HCT116 (cell line): ENCODE measurements around the gene C3orf20. TPM values are rescaled to one million over a fixed set of nuclear protein-coding genes. Genes with fewer than 3 reads are reported as not detected.

Experiments used
- ATAC-seq: fragments of 200-7000 bp; cut with Tn5 transposase; 2 replicates; pipeline ENCODE4 v1.9.1; 2020; ENCODE audit warnings: mild to moderate bottlenecking, moderate library complexity
- BruUV-seq: library from RNA; stranded (reverse); fragments of 400-500 nt; replicated peaks from 2 replicates; lab custom pipeline; 2021; lab: Mats Ljungman, UMichigan
- CTCF ChIA-PET: fragments of 300-600 bp; sonication (Branson Sonifier 250); formaldehyde crosslinking; loops from one replicate; lab custom pipeline; 2021; ENCODE audit warnings: antibody characterized with exemption; lab: Charles Lee
- POLR2A ChIA-PET: fragments of 300-600, 350-600 bp; sonication (Branson Sonifier 250); formaldehyde crosslinking; loops from one replicate; lab custom pipeline; 2021; ENCODE audit warnings: antibody characterized with exemption; lab: Charles Lee
- RAD21 ChIA-PET, 2 experiments: fragments of 300-600 bp; sonication (Branson Sonifier 250); formaldehyde crosslinking; loops; one replicate each; lab custom pipeline; 2023; ENCODE audit warnings: low total read pairs in 2 of 2; ENCODE audit not compliant: uncharacterized antibody in 2 of 2, unreplicated experiment in 2 of 2, low non-redundant PET in 1 of 2; lab: Charles Lee
- DNase-seq: peaks from one replicate; pipeline ENCODE4 v3.0.0-alpha.2; 2010; ENCODE audit warnings: low read depth, low spot score
- H2AFZ ChIP-seq: fragments of 200-600 bp; shearing (Covaris generic), sonication (generic); 2 replicates; pipeline ENCODE4 v1.6.1; 2017; ENCODE audit warnings: low read depth, mixed run types, mixed read lengths, antibody characterized with exemption, low read length; ENCODE audit not compliant: poor library complexity, severe bottlenecking
- H3K27ac ChIP-seq: 2 replicates; pipeline ENCODE4 v1.5.1; 2012; ENCODE audit warnings: low read depth, low read length
- H3K27me3 ChIP-seq: fragments of 200-600 bp; sonication (generic); 2 replicates; pipeline ENCODE4 v1.6.1; 2016; ENCODE audit warnings: mixed run types, low read length, mixed read lengths; ENCODE audit not compliant: insufficient read depth
- H3K36me3 ChIP-seq, 2 experiments: fragments of 200-500 bp in 1 of 2; fragments of 200-600 bp in 1 of 2; sonication (Bioruptor generic) in 1 of 2; sonication (generic) in 1 of 2; 2 replicates each; pipeline versions ENCODE4 v1.5.1 to v1.6.1; 2014 to 2016; ENCODE audit warnings: low read length in 2 of 2, inconsistent platforms in 1 of 2, mixed read lengths in 1 of 2, mixed run types in 1 of 2; ENCODE audit not compliant: insufficient read depth in 2 of 2, control insufficient read depth in 1 of 2
- H3K4me1 ChIP-seq, 2 experiments: fragments of 200-600 bp in 1 of 2; sonication (generic) in 1 of 2; 2 replicates each; pipeline versions ENCODE4 v1.5.1 to v1.6.1; 2012 to 2017; ENCODE audit warnings: low read length in 2 of 2, inconsistent platforms in 1 of 2, mild to moderate bottlenecking in 1 of 2, mixed read lengths in 1 of 2, mixed run types in 1 of 2, moderate library complexity in 1 of 2; ENCODE audit not compliant: insufficient read depth in 2 of 2, control insufficient read depth in 1 of 2
- H3K4me2 ChIP-seq: fragments of 200-600 bp; sonication (generic); 2 replicates; pipeline ENCODE4 v1.6.1; 2017; ENCODE audit warnings: mixed run types, low read length, mixed read lengths
- H3K4me3 ChIP-seq, 2 experiments: fragments of 200-600 bp in 1 of 2; sonication (generic) in 1 of 2; replicated peaks in 1 of 2; 2 replicates each; pipeline ENCODE4 v1.5.1; 2011 to 2016; ENCODE audit warnings: low read length in 2 of 2, control low read depth in 1 of 2, low read depth in 1 of 2, mild to moderate bottlenecking in 1 of 2, mixed read lengths in 1 of 2, mixed run types in 1 of 2
- H3K79me2 ChIP-seq: fragments of 200-600 bp; sonication (generic); 2 replicates; pipeline ENCODE4 v1.6.1; 2017; ENCODE audit warnings: mild to moderate bottlenecking, mixed run types, low read length, moderate library complexity, mixed read lengths; ENCODE audit not compliant: insufficient read depth
- H3K9ac ChIP-seq: fragments of 200-600 bp; sonication (generic); 2 replicates; pipeline ENCODE4 v1.6.1; 2016; ENCODE audit warnings: low read length, mixed read lengths
- H3K9me2 ChIP-seq: fragments of 200-600 bp; sonication (generic), shearing (Covaris generic); 2 replicates; pipeline ENCODE4 v1.6.1; 2017; ENCODE audit warnings: mixed run types, mild to moderate bottlenecking, moderate library complexity; ENCODE audit not compliant: insufficient read depth
- H3K9me3 ChIP-seq, 2 experiments: fragments of 200-500 bp in 1 of 2; fragments of 200-600 bp in 1 of 2; sonication (Bioruptor generic) in 1 of 2; sonication (generic) in 1 of 2; 2 replicates each; pipeline ENCODE4 v1.6.1; 2014 to 2017; ENCODE audit warnings: low read length in 2 of 2, mixed read lengths in 2 of 2, inconsistent platforms in 1 of 2, low read depth in 1 of 2, mild to moderate bottlenecking in 1 of 2, mixed run types in 1 of 2, moderate library complexity in 1 of 2; ENCODE audit not compliant: control insufficient read depth in 1 of 2, insufficient read depth in 1 of 2
- H4K20me1 ChIP-seq: fragments of 200-600 bp; sonication (generic), shearing (Covaris generic); 2 replicates; pipeline ENCODE4 v1.6.1; 2017; ENCODE audit warnings: mixed run types, mild to moderate bottlenecking, moderate library complexity; ENCODE audit not compliant: insufficient read depth
- ATF3 ChIP-seq: IDR thresholded peaks from 2 replicates; pipeline ENCODE4 v1.6.1; 2012
- CBX3 ChIP-seq: IDR thresholded peaks from 2 replicates; pipeline ENCODE4 v1.6.1; 2012; ENCODE audit warnings: low read depth
- CEBPB ChIP-seq: IDR thresholded peaks from 2 replicates; pipeline ENCODE4 v1.6.1; 2012; ENCODE audit warnings: low read depth
- CTCF ChIP-seq, 3 experiments: fragments of 200-600 bp in 1 of 3; sonication (generic) in 1 of 3; IDR thresholded peaks in 2 of 3; conservative IDR thresholded peaks in 1 of 3; 2 replicates each; pipeline ENCODE4 v1.5.1; 2012 to 2017; ENCODE audit warnings: low read depth in 2 of 3, low read length in 2 of 3, antibody characterized with exemption in 1 of 3, borderline replicate concordance in 1 of 3, control low read depth in 1 of 3, mild to moderate bottlenecking in 1 of 3, mixed read lengths in 1 of 3, mixed run types in 1 of 3, moderate library complexity in 1 of 3; ENCODE audit not compliant: insufficient read depth in 1 of 3
- EZH2 ChIP-seq: fragments of 200-600 bp; sonication (generic); IDR thresholded peaks from 2 replicates; pipeline ENCODE4 v1.6.1; 2017; ENCODE audit warnings: antibody characterized with exemption, mixed run types
- EZH2phosphoT487 ChIP-seq: fragments of 200-600 bp; IDR thresholded peaks from 2 replicates; pipeline ENCODE4 v1.6.1; 2018; ENCODE audit warnings: antibody characterized with exemption, borderline replicate concordance
- FOSL1 ChIP-seq: IDR thresholded peaks from 2 replicates; pipeline ENCODE4 v1.6.1; 2012; ENCODE audit warnings: low read depth
- JUND ChIP-seq: IDR thresholded peaks from 2 replicates; pipeline ENCODE4 v1.6.1; 2012
- REST ChIP-seq: IDR thresholded peaks from 2 replicates; pipeline ENCODE4 v1.6.1; 2012; ENCODE audit warnings: low read depth
- ZBTB33 ChIP-seq: IDR thresholded peaks from 2 replicates; pipeline ENCODE4 v1.6.1; 2011; ENCODE audit warnings: mild to moderate bottlenecking, low read length, moderate library complexity; ENCODE audit not compliant: insufficient replicate concordance; ENCODE audit errors: extremely low read depth
- ZNF274 ChIP-seq: fragments of 200-500 bp; sonication (Bioruptor generic); IDR thresholded peaks from 2 replicates; pipeline ENCODE4 v1.6.1; 2014; ENCODE audit warnings: mild to moderate bottlenecking, low read depth, low read length, inconsistent platforms
- intact Hi-C: fragments of 100-400 bp; cut with micrococcal nuclease; formaldehyde crosslinking; loops from 2 replicates; pipeline ENCODE4 v1.10.0; 2022
- total RNA-seq: library from RNA; stranded (reverse); gene quantifications from one replicate; pipeline ENCODE4 v1.2.1, GENCODE V29; 2021; ENCODE audit not compliant: unreplicated experiment

The C3orf20 gene
- total RNA-seq, 1 experiment from 2014 or later, result 0.20 TPM

GRCh38 chr3:14741510-14741909 is 66.6 kb downstream of the C3orf20 start:
- H3K9me2 ChIP-seq, result no peaks in the 10 kb centered on the region
- CTCF ChIA-PET, result no interaction called here
- DNase-seq (no peak), ATAC-seq (no peak)
- intact Hi-C loops, result no loop called here
- H3K9me3 ChIP-seq, result no peaks in the 10 kb centered on the region
- no peak overlapping the region for H3K27ac ChIP-seq
- H3K27me3 ChIP-seq, result no peaks in the 10 kb centered on the region
- RAD21 ChIA-PET, result no interaction called here
- POLR2A ChIA-PET, result no interaction called here
- BruUV-seq, result no TSS peak
- H2AFZ ChIP-seq, result no peak overlapping the region
- H3K36me3 ChIP-seq, result no peaks in the 10 kb centered on the region
- H4K20me1 ChIP-seq, result no peaks in the 10 kb centered on the region
- no peak overlapping the region for H3K4me2 ChIP-seq
- TF ChIP-seq JUND (no peak), CEBPB (no peak), EZH2 (no peak), ZNF274 (no peak), FOSL1 (no peak)
- no peak overlapping the region for H3K9ac ChIP-seq
- H3K4me3 ChIP-seq, result no peak overlapping the region
- H3K79me2 ChIP-seq, result no peaks in the 10 kb centered on the region
- no peaks in the 10 kb centered on the region for H3K4me1 ChIP-seq

- intact Hi-C loops, result no loop called here
- Histone ChIP-seq H3K36me3 (no peaks in the 10 kb centered on the region), H3K27ac (no peak overlapping the region), H3K9ac (no peak overlapping the region), H3K4me1 (no peaks in the 10 kb centered on the region), H2AFZ (no peak overlapping the region), H3K27me3 (no peaks in the 10 kb centered on the region), H3K79me2 (no peaks in the 10 kb centered on the region), H3K4me3 (no peak overlapping the region), H4K20me1 (no peaks in the 10 kb centered on the region), H3K9me2 (no peaks in the 10 kb centered on the region), H3K9me3 (no peaks in the 10 kb centered on the region), H3K4me2 (no peak overlapping the region)
- no peak for ATAC-seq
- TF ChIP-seq ZBTB33 (no peak), CTCF (IDR thresholded peaks at IDR 0.05 in 2 of 3, conservative IDR thresholded peaks at IDR 0.05 in 1 of 3; ENCODE audit: borderline replicate concordance in 1 of 3, insufficient read depth in 1 of 3, low read depth in 2 of 3, low read length in 2 of 3) (no peak), CBX3 (no peak), ATF3 (no peak), EZH2phosphoT487 (no peak), REST (no peak)
- no TSS peak for BruUV-seq
- CTCF ChIA-PET, result no interaction called here
- POLR2A ChIA-PET, result no interaction called here
- RAD21 ChIA-PET, result no interaction called here
- no peak for DNase-seq
Measured at GRCh38 chr3:14744556-14744955, 69.6 kb downstream of the C3orf20 start.
